ENCODE data around the gene CABYR. TPM values are rescaled to one million over a fixed set of nuclear protein-coding genes. Genes with fewer than 3 reads are reported as not detected.

CABYR gene
- total RNA-seq, 1 donor from 2014 or later, result 0.74 TPM

DNA sequence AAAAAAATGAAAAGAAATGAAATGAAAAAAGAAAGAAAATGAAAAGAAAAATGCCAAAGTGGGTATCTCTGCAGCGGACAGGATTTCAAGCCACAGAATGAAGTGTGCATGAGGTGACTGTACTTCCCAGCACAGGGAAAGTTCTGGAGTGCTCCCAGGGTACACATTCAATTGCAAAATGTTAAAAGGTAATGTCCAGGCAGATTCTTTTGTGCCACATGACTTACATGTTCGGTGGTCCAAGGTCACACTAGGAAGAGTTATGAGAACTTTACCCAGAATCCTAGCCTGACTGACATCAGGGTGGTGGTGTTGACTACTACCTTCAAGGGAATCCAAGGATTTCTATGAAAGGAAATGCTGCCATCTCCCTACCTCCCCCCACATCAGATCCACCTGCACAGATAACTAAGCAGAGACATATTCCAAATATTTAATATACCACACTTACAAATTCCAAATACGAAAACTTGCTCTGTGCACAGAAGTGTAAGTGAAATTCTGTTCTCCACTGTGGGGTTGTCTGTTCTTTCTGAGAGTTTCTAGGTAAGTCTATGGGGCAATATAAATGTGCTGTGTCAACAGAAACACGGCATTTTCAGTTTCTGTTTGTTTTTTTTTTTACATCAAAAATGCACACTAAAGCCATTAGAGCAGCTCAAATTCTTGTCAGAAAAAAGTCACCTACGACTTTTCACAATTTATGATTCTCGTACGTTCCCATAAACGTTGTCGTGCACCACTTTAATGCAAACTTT is 56.6 kb downstream of the CABYR start:
- Histone ChIP-seq H3K4me1 (no peaks in the 10 kb centered on the region), H3K4me3 (no peak overlapping the region), H3K27me3 (no peaks in the 10 kb centered on the region), H3K36me3 (no peaks in the 10 kb centered on the region), H3K9me3 (no peaks in the 10 kb centered on the region), H3K27ac (no peak overlapping the region)
- TF ChIP-seq POLR2AphosphoS5 (IDR thresholded peaks at IDR 0.05; ENCODE audit: insufficient read depth in 1 of 2, low read depth in 1 of 2) (no peak), POLR2A (IDR thresholded peaks at IDR 0.05) (no peak)
- TF ChIP-seq, protein P1, sequence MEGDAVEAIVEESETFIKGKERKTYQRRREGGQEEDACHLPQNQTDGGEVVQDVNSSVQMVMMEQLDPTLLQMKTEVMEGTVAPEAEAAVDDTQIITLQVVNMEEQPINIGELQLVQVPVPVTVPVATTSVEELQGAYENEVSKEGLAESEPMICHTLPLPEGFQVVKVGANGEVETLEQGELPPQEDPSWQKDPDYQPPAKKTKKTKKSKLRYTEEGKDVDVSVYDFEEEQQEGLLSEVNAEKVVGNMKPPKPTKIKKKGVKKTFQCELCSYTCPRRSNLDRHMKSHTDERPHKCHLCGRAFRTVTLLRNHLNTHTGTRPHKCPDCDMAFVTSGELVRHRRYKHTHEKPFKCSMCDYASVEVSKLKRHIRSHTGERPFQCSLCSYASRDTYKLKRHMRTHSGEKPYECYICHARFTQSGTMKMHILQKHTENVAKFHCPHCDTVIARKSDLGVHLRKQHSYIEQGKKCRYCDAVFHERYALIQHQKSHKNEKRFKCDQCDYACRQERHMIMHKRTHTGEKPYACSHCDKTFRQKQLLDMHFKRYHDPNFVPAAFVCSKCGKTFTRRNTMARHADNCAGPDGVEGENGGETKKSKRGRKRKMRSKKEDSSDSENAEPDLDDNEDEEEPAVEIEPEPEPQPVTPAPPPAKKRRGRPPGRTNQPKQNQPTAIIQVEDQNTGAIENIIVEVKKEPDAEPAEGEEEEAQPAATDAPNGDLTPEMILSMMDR (IDR thresholded peaks at IDR 0.05), result no peak
- intact Hi-C loops (cut with DNase I), result no loop called here
- DNase-seq (ENCODE audit: extremely low spot score in 2 of 2), result no peak

- H3K27ac ChIP-seq, result no peak overlapping the region
- no peak for DNase-seq (ENCODE audit: extremely low spot score in 2 of 2)
- TF ChIP-seq POLR2A (IDR thresholded peaks at IDR 0.05), result no peak
- TF ChIP-seq POLR2AphosphoS5 (IDR thresholded peaks at IDR 0.05; ENCODE audit: insufficient read depth in 1 of 2, low read depth in 1 of 2), result no peak
- TF ChIP-seq, protein P1 (IDR thresholded peaks at IDR 0.05), result no peak
- intact Hi-C loops (cut with DNase I), result no loop called here
- no peaks in the 10 kb centered on the region for H3K4me1 ChIP-seq
- no peaks in the 10 kb centered on the region for H3K9me3 ChIP-seq
- no peaks in the 10 kb centered on the region for H3K36me3 ChIP-seq
- no peak overlapping the region for H3K4me3 ChIP-seq
- no peaks in the 10 kb centered on the region for H3K27me3 ChIP-seq
Measured at GRCh38 chr18:24196764-24197163, 57.9 kb downstream of the CABYR start.

DNA sequence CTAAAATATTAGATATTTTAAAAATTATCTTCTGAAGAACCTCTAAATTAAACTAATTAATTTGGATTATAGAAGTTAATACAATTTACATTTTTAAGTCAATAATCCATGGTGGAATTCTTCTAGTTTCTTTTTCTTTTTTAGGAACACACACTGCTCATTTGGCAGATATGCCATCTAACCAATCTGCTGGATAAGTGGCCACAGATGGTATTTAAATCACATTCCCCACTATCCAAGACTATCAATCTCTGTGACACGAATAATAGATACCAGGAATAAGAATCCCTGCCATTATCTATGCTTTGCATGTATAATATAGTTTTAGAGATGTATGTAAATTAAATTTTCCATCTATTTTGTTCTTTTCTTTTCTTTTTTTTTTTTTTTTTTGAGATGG is 58.5 kb downstream of the CABYR start:
- Histone ChIP-seq H3K9me3 (no peaks in the 10 kb centered on the region), H3K4me3 (no peak overlapping the region), H3K4me1 (no peaks in the 10 kb centered on the region), H3K36me3 (no peaks in the 10 kb centered on the region), H3K27ac (no peak overlapping the region), H3K27me3 (no peaks in the 10 kb centered on the region)
- intact Hi-C loops (cut with DNase I), result no loop called here
- no peak for DNase-seq (ENCODE audit: extremely low spot score in 2 of 2)
- TF ChIP-seq, protein P1 (IDR thresholded peaks at IDR 0.05), result no peak
- TF ChIP-seq POLR2AphosphoS5 (IDR thresholded peaks at IDR 0.05; ENCODE audit: insufficient read depth in 1 of 2, low read depth in 1 of 2), result no peak

GRCh38 chr18:24198461-24198860 is 59.6 kb downstream of the CABYR start:
- no peak for TF ChIP-seq POLR2A (IDR thresholded peaks at IDR 0.05)
- no peak for TF ChIP-seq POLR2AphosphoS5 (IDR thresholded peaks at IDR 0.05; ENCODE audit: insufficient read depth in 1 of 2, low read depth in 1 of 2)
- TF ChIP-seq, protein P1 (IDR thresholded peaks at IDR 0.05), result no peak
- H3K27me3 ChIP-seq, result no peaks in the 10 kb centered on the region
- no peak for DNase-seq (ENCODE audit: extremely low spot score in 2 of 2)
- no peaks in the 10 kb centered on the region for H3K9me3 ChIP-seq
- intact Hi-C loops (cut with DNase I), result no loop called here
- H3K4me1 ChIP-seq, result no peaks in the 10 kb centered on the region
- no peak overlapping the region for H3K27ac ChIP-seq
- no peak overlapping the region for H3K4me3 ChIP-seq
- no peaks in the 10 kb centered on the region for H3K36me3 ChIP-seq

- no peak overlapping the region for H3K27ac ChIP-seq
- DNase-seq (ENCODE audit: extremely low spot score in 2 of 2), result no peak
- H3K36me3 ChIP-seq, result no peaks in the 10 kb centered on the region
- H3K27me3 ChIP-seq, result no peaks in the 10 kb centered on the region
- H3K9me3 ChIP-seq, result no peaks in the 10 kb centered on the region
- TF ChIP-seq, protein P1 (IDR thresholded peaks at IDR 0.05), result no peak
- intact Hi-C loops (cut with DNase I), result no loop called here
- no peak overlapping the region for H3K4me3 ChIP-seq
- no peaks in the 10 kb centered on the region for H3K4me1 ChIP-seq
Measured at GRCh38 chr18:24199372-24199962, 60.6 kb downstream of the CABYR start.
